IPS DF 19.7 (cell line): ENCODE results near the gene CCDC28A.

Experiments used
- DNase-seq: peaks from one replicate; pipeline ENCODE4 v3.0.0-alpha.2; 2013; ENCODE audit warnings: low read depth, low spot score

CCDC28A gene

GRCh38 chr6:138833816-138834539 is 60.4 kb downstream of the CCDC28A start:
- no peak for DNase-seq

- DNase-seq, result no peak
These were observed 63.7 kb downstream of the CCDC28A start for GRCh38 chr6:138837246-138837645.
